ENCODE data around the gene APMAP. TPM values are rescaled to one million over a fixed set of nuclear protein-coding genes. Genes with fewer than 3 reads are reported as not detected.
"Not testable (repeated sequence)": the region's sequence is repeated elsewhere in the genome, so short reads cannot be mapped to it uniquely, and the experiment has no call there.

The APMAP gene
- total and polyA plus RNA-seq, 10 of the 15 experiments (the other 5 are each of a cell fraction or from before 2014, with no cell fraction given), result 12.1 to 60.2 (median 32.7) TPM

DNA sequence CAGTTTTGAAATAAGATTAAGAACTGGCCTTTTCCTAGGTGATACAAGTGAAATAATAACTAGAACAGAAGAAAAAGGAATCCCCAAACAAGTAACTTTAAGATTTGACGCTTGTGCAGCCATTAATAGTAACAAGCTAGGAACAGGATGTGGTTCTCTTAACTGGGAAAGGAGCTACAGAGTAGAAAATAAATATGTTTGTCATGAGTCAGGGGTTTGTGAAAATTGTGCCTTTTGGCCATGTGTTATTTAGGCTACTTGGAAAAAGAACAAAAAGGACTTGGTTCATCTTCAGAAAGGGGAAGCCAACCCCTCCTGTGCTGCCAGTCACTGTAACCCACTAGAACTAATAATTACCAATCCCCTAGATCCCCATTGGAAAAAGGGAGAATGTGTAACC lies 60.7 kb downstream of the APMAP start:
- H3K36me3 ChIP-seq (ENCODE audit: control insufficient read depth in 2 of 2, insufficient read depth in 2 of 2, low read length in 1 of 2); H3K79me2 ChIP-seq (ENCODE audit: control insufficient read depth, insufficient read depth, low read length); ATAC-seq; H4K20me1 ChIP-seq (ENCODE audit: control insufficient read depth, insufficient read depth); H3K27ac ChIP-seq (ENCODE audit: control insufficient read depth, insufficient read depth); POLR2A ChIA-PET; SMC1A ChIA-PET (ENCODE audit: uncharacterized antibody, unreplicated experiment); H3K4me2 ChIP-seq (ENCODE audit: control insufficient read depth, insufficient read depth); in situ Hi-C loops (cut with MboI); H3K9ac ChIP-seq (ENCODE audit: control insufficient read depth, insufficient read depth, low read length); DNase-seq (ENCODE audit: low read depth, low spot score); H2AFZ ChIP-seq (ENCODE audit: control insufficient read depth, low read depth, low read length); H3K4me1 ChIP-seq (ENCODE audit: control insufficient read depth, insufficient read depth, low read length); H3K4me3 ChIP-seq; FAIRE-seq; H3K9me3 ChIP-seq (replicated peaks; ENCODE audit: control insufficient read depth, insufficient read depth, low read length); RAD21 ChIA-PET (ENCODE audit: unreplicated experiment); intact Hi-C loops (cut with micrococcal nuclease; ENCODE audit: unreplicated experiment); H3K27me3 ChIP-seq (replicated peaks in 1 of 2; ENCODE audit: control insufficient read depth in 2 of 2, insufficient read depth in 2 of 2, low read length in 1 of 2); BruUV-seq (replicated peaks): not testable (repeated sequence)
- 5% methylated on average over 1 of the region's 1 CpG for WGBS (ENCODE audit: insufficient coverage, insufficient replicate concordance, low lambda C conversion rate, missing lambda C conversion rate)
- CTCF ChIA-PET, result interaction anchor here (0.9 to 2.1 kb wide), 4 partner anchors 13 to 772 kb away, joined by 3 to 5 read pairs (median 3); no protein-coding TSS in a partner anchor

DNA sequence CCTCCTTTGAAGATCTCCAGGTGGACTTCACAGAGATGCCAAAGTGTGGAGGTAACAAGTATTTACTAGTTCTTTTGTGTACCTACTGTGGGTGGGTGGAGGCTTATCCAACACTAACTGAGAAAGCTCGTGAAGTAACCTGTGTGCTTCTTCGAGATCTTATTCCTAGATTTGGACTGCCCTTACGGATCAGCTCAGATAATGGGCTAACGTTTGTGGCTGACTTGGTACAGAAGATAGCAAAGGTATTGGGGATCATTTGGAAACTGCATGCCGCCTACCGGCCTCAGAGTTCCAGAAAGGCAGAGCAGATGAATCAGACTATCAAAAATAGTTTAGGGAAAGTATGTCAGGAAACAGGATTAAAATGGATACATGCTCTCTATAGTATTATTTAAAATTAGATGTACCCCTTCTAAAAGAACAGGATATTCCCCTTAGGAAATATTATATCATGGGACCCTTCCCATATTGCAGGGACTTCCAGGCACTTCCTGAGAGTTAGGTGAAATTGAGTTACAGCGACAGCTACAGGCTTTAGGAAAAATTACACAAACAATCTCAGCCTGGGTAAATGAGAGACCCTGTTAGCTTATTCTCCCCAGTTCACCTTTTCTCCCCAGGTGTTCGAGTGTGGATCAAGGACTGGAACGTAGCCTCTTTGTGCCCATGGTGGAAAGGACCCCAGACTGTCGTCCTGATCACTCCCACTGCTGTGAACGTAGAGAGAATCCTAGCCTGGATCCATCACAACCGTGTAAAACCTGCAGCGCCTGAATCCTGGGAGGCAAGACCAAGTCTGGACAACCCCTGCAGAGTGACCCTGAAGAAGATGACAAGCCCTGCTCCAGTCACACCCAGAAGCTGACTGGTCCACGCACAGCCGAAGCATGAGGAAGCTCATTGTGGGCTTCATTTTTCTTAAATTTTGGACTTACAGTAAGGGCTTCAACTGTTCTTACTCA lies 61.5 kb downstream of the APMAP start:
- in situ Hi-C loops (cut with MboI); H3K27ac ChIP-seq (ENCODE audit: control insufficient read depth, insufficient read depth): not testable (repeated sequence)

More for the DNA sequence above, 61.5 kb downstream of the APMAP start:
- ATAC-seq; H3K9me3 ChIP-seq (replicated peaks; ENCODE audit: control insufficient read depth, insufficient read depth, low read length); DNase-seq (ENCODE audit: low read depth, low spot score); RAD21 ChIA-PET (ENCODE audit: unreplicated experiment); BruUV-seq (replicated peaks); H3K79me2 ChIP-seq (ENCODE audit: control insufficient read depth, insufficient read depth, low read length); intact Hi-C loops (cut with micrococcal nuclease; ENCODE audit: unreplicated experiment); H3K4me3 ChIP-seq; H3K9ac ChIP-seq (ENCODE audit: control insufficient read depth, insufficient read depth, low read length); FAIRE-seq; H3K27me3 ChIP-seq (replicated peaks in 1 of 2; ENCODE audit: control insufficient read depth in 2 of 2, insufficient read depth in 2 of 2, low read length in 1 of 2); H3K4me2 ChIP-seq (ENCODE audit: control insufficient read depth, insufficient read depth); POLR2A ChIA-PET; H3K4me1 ChIP-seq (ENCODE audit: control insufficient read depth, insufficient read depth, low read length); H4K20me1 ChIP-seq (ENCODE audit: control insufficient read depth, insufficient read depth); H2AFZ ChIP-seq (ENCODE audit: control insufficient read depth, low read depth, low read length); SMC1A ChIA-PET (ENCODE audit: uncharacterized antibody, unreplicated experiment); H3K36me3 ChIP-seq (ENCODE audit: control insufficient read depth in 2 of 2, insufficient read depth in 2 of 2, low read length in 1 of 2): not testable (repeated sequence)
- 44% methylated on average over 15 of the region's 15 CpGs for WGBS (ENCODE audit: insufficient coverage, insufficient replicate concordance, low lambda C conversion rate, missing lambda C conversion rate)
- TF ChIP-seq RAD21 (IDR thresholded peaks at IDR 0.05; ENCODE audit: insufficient read depth, low read depth, low read length), result 0 out of 2 replicates have a peak, but pooled peaks have one; percentile 6
- TF ChIP-seq, protein P1, sequence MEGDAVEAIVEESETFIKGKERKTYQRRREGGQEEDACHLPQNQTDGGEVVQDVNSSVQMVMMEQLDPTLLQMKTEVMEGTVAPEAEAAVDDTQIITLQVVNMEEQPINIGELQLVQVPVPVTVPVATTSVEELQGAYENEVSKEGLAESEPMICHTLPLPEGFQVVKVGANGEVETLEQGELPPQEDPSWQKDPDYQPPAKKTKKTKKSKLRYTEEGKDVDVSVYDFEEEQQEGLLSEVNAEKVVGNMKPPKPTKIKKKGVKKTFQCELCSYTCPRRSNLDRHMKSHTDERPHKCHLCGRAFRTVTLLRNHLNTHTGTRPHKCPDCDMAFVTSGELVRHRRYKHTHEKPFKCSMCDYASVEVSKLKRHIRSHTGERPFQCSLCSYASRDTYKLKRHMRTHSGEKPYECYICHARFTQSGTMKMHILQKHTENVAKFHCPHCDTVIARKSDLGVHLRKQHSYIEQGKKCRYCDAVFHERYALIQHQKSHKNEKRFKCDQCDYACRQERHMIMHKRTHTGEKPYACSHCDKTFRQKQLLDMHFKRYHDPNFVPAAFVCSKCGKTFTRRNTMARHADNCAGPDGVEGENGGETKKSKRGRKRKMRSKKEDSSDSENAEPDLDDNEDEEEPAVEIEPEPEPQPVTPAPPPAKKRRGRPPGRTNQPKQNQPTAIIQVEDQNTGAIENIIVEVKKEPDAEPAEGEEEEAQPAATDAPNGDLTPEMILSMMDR (IDR thresholded peaks at IDR 0.05 in 2 of 3, conservative IDR thresholded peaks at IDR 0.05 in 1 of 3; ENCODE audit: control insufficient read depth in 2 of 3, extremely low read depth in 1 of 3, insufficient read depth in 1 of 3, low read depth in 3 of 3, low read length in 3 of 3), result peak; percentile 30 to 53 (median 43); a peak in 5 of 6 replicates
- CTCF ChIA-PET, result interaction anchor here (0.6 to 2.1 kb wide), 11 partner anchors 10 to 916 kb away, joined by 3 to 9 read pairs (median 3); partner anchors contain the start of gene CST7
